H1 (cell line): ENCODE data around the gene NR1H3. TPM values are rescaled to one million over a fixed set of nuclear protein-coding genes. Genes with fewer than 3 reads are reported as not detected.

Source experiments
- CHD7 ChIP-seq: fragments of 300-600 bp; sonication (generic); IDR thresholded peaks from 2 replicates; pipeline ENCODE4 v1.7.1; 2012; ENCODE audit warnings: low read length, moderate library complexity, mild to moderate bottlenecking, inconsistent platforms; ENCODE audit not compliant: insufficient replicate concordance
- SAP30 ChIP-seq: fragments of 300-600 bp; sonication (generic); IDR thresholded peaks from 2 replicates; pipeline ENCODE4 v1.7.1; 2012; ENCODE audit warnings: low read length, moderate library complexity, mild to moderate bottlenecking, inconsistent platforms; ENCODE audit not compliant: insufficient read depth, insufficient replicate concordance
- polyA plus RNA-seq, 7 experiments: library from polyadenylated mRNA; depleted of rRNA in 3 of 7; stranded (reverse) in 5 of 7; unstranded in 2 of 7; fragments of >200 nt in 5 of 7; fragments of 200-250 nt in 2 of 7; gene quantifications; 1 replicate in 5 of 7; 2 replicates in 1 of 7; 4 replicates in 1 of 7; pipeline versions ENCODE4 v1.2.1 to v1.2.3, GENCODE V29; 2011 to 2013; ENCODE audit warnings: missing spikeins in 2 of 7, mixed read lengths in 2 of 7
- total RNA-seq: library from RNA; stranded (reverse); fragmentation: NEBNext Ultra II Directional; extraction: Animal tissue kit (Norgen Biotek cat#: 25700); gene quantifications from 2 replicates; pipeline ENCODE4 v1.2.1, GENCODE V29; 2021

The NR1H3 gene
- total and polyA plus RNA-seq, 2 of the 8 experiments (the other 6 are each of a cell fraction or from before 2014, with no cell fraction given): 19.9 to 42.1 TPM

- no peak for TF ChIP-seq CHD7
- TF ChIP-seq SAP30: no peak
These were observed 41.3 kb downstream of the NR1H3 start (continued) for GRCh38 chr11:47299078-47299477.
